GM18520 (cell line): ENCODE data around the gene IL12RB2.
"Not testable (repeated sequence)": the region's sequence is repeated elsewhere in the genome, so short reads cannot be mapped to it uniquely, and the experiment has no call there.

Source experiments
- ATAC-seq: cut with Tn5 transposase; IDR thresholded peaks from one replicate; pipeline ENCODE4 v1.9.1; 2021; ENCODE audit not compliant: unreplicated experiment

The IL12RB2 gene

GRCh38 chr1:67393737-67394136 lies 86.1 kb downstream of the IL12RB2 start:
- ATAC-seq = no peak

- ATAC-seq = no peak
These were observed 86.9 kb downstream of the IL12RB2 start for GRCh38 chr1:67394548-67394947.

- no peak for ATAC-seq
These were observed 91.7 kb downstream of the IL12RB2 start for GRCh38 chr1:67399199-67399993.

- ATAC-seq = not testable (repeated sequence)
These were observed 92.5 kb downstream of the IL12RB2 start for GRCh38 chr1:67400029-67400786.

- no peak for ATAC-seq
These were observed 93.8 kb downstream of the IL12RB2 start for GRCh38 chr1:67401443-67401842.

GRCh38 chr1:67404212-67404620 lies 96.5 kb downstream of the IL12RB2 start:
- no peak for ATAC-seq

GRCh38 chr1:67405473-67406245 lies 98.0 kb downstream of the IL12RB2 start:
- no peak for ATAC-seq

- no peak for ATAC-seq
These were observed 99.8 kb downstream of the IL12RB2 start for GRCh38 chr1:67407498-67407897.

GRCh38 chr1:67408148-67408547 lies 100.5 kb downstream of the IL12RB2 start:
- ATAC-seq = no peak

- not testable (repeated sequence) for ATAC-seq
These were observed 105.4 kb downstream of the IL12RB2 start for GRCh38 chr1:67413101-67413500.

GRCh38 chr1:67414574-67414973 lies 106.9 kb downstream of the IL12RB2 start:
- ATAC-seq = no peak

- no peak for ATAC-seq
These were observed 107.4 kb downstream of the IL12RB2 start for GRCh38 chr1:67415041-67415440.

GRCh38 chr1:67417733-67418132 lies 110.1 kb downstream of the IL12RB2 start:
- ATAC-seq = not testable (repeated sequence)

- no peak for ATAC-seq
These were observed 111.3 kb downstream of the IL12RB2 start for GRCh38 chr1:67418839-67419586.

- no peak for ATAC-seq
These were observed 113.3 kb downstream of the IL12RB2 start for GRCh38 chr1:67420835-67421492.

- no peak for ATAC-seq
These were observed 119.8 kb downstream of the IL12RB2 start for GRCh38 chr1:67427465-67427864.

GRCh38 chr1:67427947-67428346 lies 120.3 kb downstream of the IL12RB2 start:
- no peak for ATAC-seq

GRCh38 chr1:67429011-67429527 lies 121.4 kb downstream of the IL12RB2 start:
- ATAC-seq = no peak

GRCh38 chr1:67429528-67430357 lies 122.1 kb downstream of the IL12RB2 start:
- no peak for ATAC-seq
